K562 (cell line): ENCODE measurements around the gene ZMIZ1. TPM values are rescaled to one million over a fixed set of nuclear protein-coding genes. Genes with fewer than 3 reads are reported as not detected.

Experiments
- ATAC-seq: fragments of 200-7000 bp; cut with Tn5 transposase; 3 replicates; pipeline ENCODE4 v1.9.1; 2020; ENCODE audit warnings: moderate library complexity
- BruUV-seq: library from RNA; stranded (reverse); fragments of 400-500 nt; replicated peaks from 2 replicates; lab custom pipeline; 2021; lab: Mats Ljungman, UMichigan
- CTCF ChIA-PET: fragments of 300-600 bp; formaldehyde crosslinking; extraction: SDS; loops from one replicate; lab custom pipeline; 2021; ENCODE audit warnings: low intra/inter-chr PET ratio; lab: Yijun Ruan, JAX
- POLR2A ChIA-PET: fragments of 300-600, 350-650 bp; sonication (Branson Sonifier 250); formaldehyde crosslinking; extraction: SDS; loops from one replicate; lab custom pipeline; 2021; ENCODE audit warnings: antibody characterized with exemption, inconsistent platforms; lab: Yijun Ruan, JAX
- DNase-seq, 4 experiments: peaks; one replicate each; pipeline versions ENCODE4 v3.0.0 to v3.0.0-alpha.2; 2011 to 2018; ENCODE audit warnings: low spot score in 3 of 4, mixed read lengths in 3 of 4; ENCODE audit errors: extremely low read depth in 1 of 4
- FAIRE-seq: peaks from 2 replicates; lab custom pipeline; 2011; peaks lifted over from hg19 to GRCh38; lab: Jason Lieb, UNC
- H2AFZ ChIP-seq: 2 replicates; pipeline ENCODE4 v1.6.0; 2011; ENCODE audit warnings: low read depth, low read length, control low read depth, inconsistent platforms
- H3K27ac ChIP-seq: fragments of 200-600 bp; 3 replicates; pipeline ENCODE4 v1.8.0; 2011; ENCODE audit warnings: low read depth, mild to moderate bottlenecking, control low read depth, inconsistent platforms, low read length, moderate library complexity, mixed read lengths; ENCODE audit errors: extremely low read depth
- H3K27me3 ChIP-seq, 2 experiments: fragments of 300-600 bp in 1 of 2; 2 replicates in 1 of 2; 3 replicates in 1 of 2; pipeline versions ENCODE4 v1.6.0 to v1.8.0; 2011; ENCODE audit warnings: inconsistent platforms in 2 of 2, low read length in 2 of 2, mild to moderate bottlenecking in 1 of 2, mixed read lengths in 1 of 2, moderate library complexity in 1 of 2; ENCODE audit not compliant: control insufficient read depth in 2 of 2, insufficient read depth in 2 of 2
- H3K36me3 ChIP-seq: fragments of 300-600 bp; 3 replicates; pipeline ENCODE4 v1.8.0; 2011; ENCODE audit warnings: mild to moderate bottlenecking, low read length, inconsistent platforms; ENCODE audit not compliant: control insufficient read depth, insufficient read depth
- H3K4me1 ChIP-seq, 2 experiments: fragments of 200-600 bp in 1 of 2; replicated peaks in 1 of 2; 2 replicates in 1 of 2; 3 replicates in 1 of 2; pipeline versions ENCODE4 v1.5.1 to v1.8.0; 2011; ENCODE audit warnings: inconsistent platforms in 2 of 2, low read length in 2 of 2, mild to moderate bottlenecking in 1 of 2, mixed read lengths in 1 of 2, moderate library complexity in 1 of 2; ENCODE audit not compliant: control insufficient read depth in 2 of 2, insufficient read depth in 2 of 2
- H3K4me2 ChIP-seq: 2 replicates; pipeline ENCODE4 v1.6.1; 2011; ENCODE audit warnings: low read length, control low read depth, inconsistent platforms, mixed read lengths; ENCODE audit not compliant: insufficient read depth
- H3K4me3 ChIP-seq: fragments of 200-600 bp; sonication (generic), shearing (Covaris generic); 2 replicates; pipeline ENCODE4 v1.5.1; 2016; ENCODE audit warnings: control low read depth, inconsistent platforms
- H3K79me2 ChIP-seq: fragments of 200-600 bp; 3 replicates; pipeline ENCODE4 v1.8.0; 2011; ENCODE audit warnings: low read length, inconsistent platforms; ENCODE audit not compliant: control insufficient read depth, insufficient read depth
- H3K9ac ChIP-seq, 2 experiments: 2 replicates each; pipeline versions ENCODE4 v1.6.0 to v1.6.1; 2011; ENCODE audit warnings: low read depth in 2 of 2, low read length in 2 of 2, control low read depth in 1 of 2, inconsistent platforms in 1 of 2, mild to moderate bottlenecking in 1 of 2, mixed read lengths in 1 of 2; ENCODE audit not compliant: insufficient read depth in 1 of 2
- H3K9me1 ChIP-seq: one replicate; pipeline ENCODE4 v1.6.0; 2011; ENCODE audit warnings: inconsistent platforms, mild to moderate bottlenecking, low read length, moderate library complexity; ENCODE audit not compliant: control insufficient read depth, insufficient read depth
- H3K9me3 ChIP-seq: replicated peaks from 2 replicates; pipeline ENCODE4 v1.5.1; 2011; ENCODE audit warnings: low read depth, low read length, inconsistent platforms; ENCODE audit not compliant: control insufficient read depth, insufficient read depth
- H4K20me1 ChIP-seq: replicated peaks from 2 replicates; pipeline ENCODE4 v1.6.1; 2011; ENCODE audit warnings: low read length, inconsistent platforms, mixed read lengths; ENCODE audit not compliant: control insufficient read depth, insufficient read depth
- PHF20 ChIP-seq: fragments of 450-650 bp; IDR thresholded peaks from 2 replicates; pipeline ENCODE4 v1.6.1; 2018; ENCODE audit not compliant: partially characterized antibody
- ZNF12 ChIP-seq: sonication (generic); formaldehyde crosslinking; IDR thresholded peaks from 2 replicates; pipeline ENCODE4 v1.4.0; 2020; ENCODE audit warnings: mild to moderate bottlenecking, missing genetic modification reagents
- WGBS: fragments of 100-300 bp; shearing (Covaris generic); methylation state at CpG from one replicate; pipeline ENCODE4 v1.1.6; 2016; ENCODE audit warnings: low coverage, mixed read lengths; ENCODE audit not compliant: insufficient coverage; ENCODE audit errors: missing lambda C conversion rate; 5-methylcytosine and 5-hydroxymethylcytosine counted together
- in situ Hi-C: fragments of 300-500 bp; cut with MboI; formaldehyde crosslinking; loops from 4 replicates; pipeline ENCODE4 v1.15.0; 2018; ENCODE audit warnings: inconsistent platforms, mixed read lengths
- intact Hi-C: fragments of 100-400 bp; cut with micrococcal nuclease; formaldehyde crosslinking; loops from 2 replicates; pipeline ENCODE4 v1.14.2; 2022
- polyA plus RNA-seq, 8 experiments: library from polyadenylated mRNA; depleted of rRNA in 4 of 8; stranded (reverse) in 5 of 8; unstranded in 3 of 8; fragments of >200 nt; fragmentation: Nextera tagmentation in 2 of 8; fragmentation: Illumina TruSeq in 1 of 8; extraction: Ambion mirVana in 2 of 8; extraction: Trizol in 1 of 8; gene quantifications; 2 replicates each; pipeline versions ENCODE4 v1.2.1 to v1.2.3, GENCODE V29; 2011 to 2014; ENCODE audit warnings: inconsistent platforms in 1 of 8, missing spikeins in 1 of 8
- total RNA-seq, 7 experiments: library from RNA; depleted of rRNA in 6 of 7; stranded (reverse); fragments of >200 nt in 6 of 7; fragmentation: Illumina TruSeq in 2 of 7; extraction: Trizol in 2 of 7; gene quantifications; 2 replicates each; pipeline versions ENCODE4 v1.2.1 to v1.2.3, GENCODE V29; 2011 to 2021; ENCODE audit warnings: low replicate concordance in 1 of 7
- TF ChIP-seq, protein P1 (sequence below): sonication (generic); formaldehyde crosslinking; IDR thresholded peaks from 2 replicates; pipeline ENCODE4 v1.9.0; 2022; ENCODE audit warnings: mild to moderate bottlenecking, missing genetic modification reagents

Gene ZMIZ1
- total and polyA plus RNA-seq, 9 of the 15 experiments (the other 6 are each of a cell fraction or from before 2014, with no cell fraction given), result 1.0 to 37.3 (median 4.3) TPM

DNA sequence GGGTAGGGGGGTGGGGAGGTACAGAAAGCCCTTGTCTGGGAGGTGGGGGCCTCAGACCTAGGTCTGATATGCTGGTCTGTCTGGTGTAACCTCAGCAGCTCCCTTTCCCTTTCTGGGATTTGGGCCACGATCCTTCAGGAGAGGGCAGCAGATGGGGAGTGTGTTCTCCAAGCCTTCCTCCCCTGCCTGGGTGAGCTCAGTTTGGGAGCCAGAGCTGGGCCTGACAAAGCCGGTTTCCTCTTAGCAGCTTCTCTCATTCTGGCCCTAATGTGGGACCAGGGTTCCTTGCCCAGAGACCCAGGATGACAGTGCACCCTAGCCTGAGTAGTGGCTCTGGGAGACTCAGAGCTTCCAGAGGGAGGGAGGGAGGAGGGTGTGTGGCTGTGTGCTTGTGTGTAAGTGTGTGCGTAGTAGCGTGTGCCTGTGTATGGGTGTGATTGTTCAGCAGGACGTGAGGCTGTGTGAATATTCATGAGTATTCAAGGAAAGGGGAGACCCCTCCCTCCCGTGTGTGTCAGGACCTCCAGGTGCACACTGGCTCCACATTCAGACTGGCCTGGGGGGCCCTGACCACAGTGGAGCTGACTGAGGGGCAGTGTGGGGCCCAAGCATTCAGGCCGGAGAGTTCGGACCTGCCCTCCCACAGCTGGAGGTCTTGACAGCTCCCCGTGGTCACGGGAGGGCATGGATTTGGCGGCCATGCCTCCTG, 96.5 kb downstream of the ZMIZ1 start:
- TF ChIP-seq PHF20, result no peak
- TF ChIP-seq, protein P1, sequence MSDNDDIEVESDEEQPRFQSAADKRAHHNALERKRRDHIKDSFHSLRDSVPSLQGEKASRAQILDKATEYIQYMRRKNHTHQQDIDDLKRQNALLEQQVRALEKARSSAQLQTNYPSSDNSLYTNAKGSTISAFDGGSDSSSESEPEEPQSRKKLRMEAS (CRISPR knock-in tag), result 0 out of 2 replicates have a peak, but pooled peaks have one; percentile 14
- 72% methylated on average over 11 of the region's 11 CpGs for WGBS
- POLR2A ChIA-PET, result interaction anchor here (0.6 to 1.7 kb wide), 6 partner anchors 8 to 29 kb away, joined by 3 to 4 read pairs (median 3); no protein-coding TSS in a partner anchor
- Histone ChIP-seq H2AFZ (no peak overlapping the region), H4K20me1 (no peaks in the 10 kb centered on the region; the same call in 1 of the 2 replicates), H3K9me3 (no peaks in the 10 kb centered on the region), H3K4me3 (no peak overlapping the region), H3K9ac (peak overlapping the region in 1 of 2 experiments; percentile 76; a peak in 2 of 4 replicates), H3K27ac (0 out of 3 replicates have a peak overlapping the region, but pooled peaks have one; percentile 34), H3K36me3 (peaks cover 36% of the 10 kb centered on the region; the same call in 2 of the 3 replicates), H3K4me2 (no peak overlapping the region; the same call in 1 of the 2 replicates), H3K79me2 (no peaks in the 10 kb centered on the region), H3K9me1 (no peaks in the 10 kb centered on the region), H3K27me3 (no peaks in the 10 kb centered on the region), H3K4me1 (peaks cover 5 to 55% of the 10 kb centered on the region in 2 experiments; a peak in 4 of 5 replicates)
- intact Hi-C loops (no loop called here), in situ Hi-C loops (no loop called here)
- DNase-seq, result no peak
- BruUV-seq, result no TSS peak
- peak; percentile 6 for FAIRE-seq
- peak; percentile 43 for ATAC-seq
- CTCF ChIA-PET, result no interaction called here

DNA sequence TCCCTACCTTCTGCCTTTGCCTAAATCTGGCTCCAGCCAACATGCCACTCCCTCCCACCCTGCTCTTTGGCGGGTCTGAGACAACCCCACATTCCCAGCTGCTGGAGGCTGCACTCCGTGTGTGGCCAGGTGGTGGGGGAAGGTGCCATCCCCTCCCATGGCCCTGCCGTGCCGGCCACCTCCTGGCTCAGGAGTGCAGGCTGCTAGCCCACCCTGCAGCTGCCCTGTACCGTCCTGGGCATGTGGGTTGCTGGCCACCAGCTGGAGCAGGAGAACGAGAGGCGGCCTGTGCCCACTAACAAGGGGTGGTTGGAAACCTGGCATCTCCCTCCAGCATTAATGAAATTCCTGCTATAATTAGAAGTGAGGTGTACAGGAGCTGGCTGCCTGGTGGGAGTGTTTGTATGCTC, 97.6 kb downstream of the ZMIZ1 start:
- in situ Hi-C loops, result no loop called here
- no peaks in the 10 kb centered on the region for H3K9me3 ChIP-seq
- H3K4me3 ChIP-seq, result no peak overlapping the region
- no peaks in the 10 kb centered on the region for H3K9me1 ChIP-seq
- no peak for TF ChIP-seq ZNF12
- no peaks in the 10 kb centered on the region for H3K79me2 ChIP-seq
- H4K20me1 ChIP-seq, result no peaks in the 10 kb centered on the region; the same call in 1 of the 2 replicates
- no peak overlapping the region for H2AFZ ChIP-seq
- peaks cover 36% of the 10 kb centered on the region; the same call in 2 of the 3 replicates for H3K36me3 ChIP-seq
- intact Hi-C loops, result no loop called here
- POLR2A ChIA-PET, result interaction anchor here (0.6 to 1.4 kb wide), 4 partner anchors 9 to 944 kb away, joined by 3 to 4 read pairs (median 3); no protein-coding TSS in a partner anchor
- CTCF ChIA-PET, result no interaction called here
- peaks cover 5 to 46% of the 10 kb centered on the region in 2 experiments; a peak in 4 of 5 replicates for H3K4me1 ChIP-seq
- H3K4me2 ChIP-seq, result no peak overlapping the region
- BruUV-seq, result no TSS peak
- H3K27me3 ChIP-seq, result no peaks in the 10 kb centered on the region
- FAIRE-seq, result no peak
- H3K27ac ChIP-seq, result no peak overlapping the region
- WGBS, result 92% methylated on average over 7 of the region's 7 CpGs
- no peak for ATAC-seq
- H3K9ac ChIP-seq, result peak overlapping the region in 1 of 2 experiments; percentile 70; a peak in 1 of 4 replicates
- DNase-seq, result no peak
